Epithelial cell of esophagus (primary cell): ENCODE results near the gene FBXO5.
A peak's percentile ranks its signal among the peaks of the same experiment; 100 is the strongest.

ENCODE experiments used
- DNase-seq: peaks from one replicate; pipeline ENCODE4 v3.0.0; 2010; ENCODE audit warnings: low read depth
- H3K4me3 ChIP-seq: 2 replicates; pipeline ENCODE4 v1.5.1; 2011; ENCODE audit warnings: mild to moderate bottlenecking, low read length, control low read depth
- CTCF ChIP-seq: IDR thresholded peaks from 2 replicates; pipeline ENCODE4 v1.5.1; 2011; ENCODE audit warnings: low read depth, mild to moderate bottlenecking, low read length, control low read depth, inconsistent platforms; ENCODE audit not compliant: insufficient read depth; ENCODE audit errors: missing control alignments

The FBXO5 gene

GRCh38 chr6:152982904-152983636, at the start of gene FBXO5:
TSS of gene FBXO5 (minus strand) at chr6:152983041. CDS start at chr6:152982959, 82 bp downstream.
- H3K4me3 ChIP-seq, result peak within 1 kb of the TSS; percentile 79
- TF ChIP-seq CTCF, result no peak
- DNase-seq, result peak; percentile 99

GRCh38 chr6:153032255-153032882, 49.5 kb upstream of the FBXO5 start:
- peak; percentile 65 for DNase-seq
- no peak overlapping the region for H3K4me3 ChIP-seq
- peak; percentile 14 for TF ChIP-seq CTCF

GRCh38 chr6:153031335-153031955, 48.6 kb upstream of the FBXO5 start:
- TF ChIP-seq CTCF, result no peak
- H3K4me3 ChIP-seq, result no peak overlapping the region
- DNase-seq, result peak; percentile 85

GRCh38 chr6:153028963-153029362, 46.1 kb upstream of the FBXO5 start:
- no peak for TF ChIP-seq CTCF
- no peak overlapping the region for H3K4me3 ChIP-seq
- no peak for DNase-seq

- H3K4me3 ChIP-seq, result no peak overlapping the region
- no peak for TF ChIP-seq CTCF
- no peak for DNase-seq
Observed at GRCh38 chr6:153028286-153028685, 45.4 kb upstream of the FBXO5 start.

GRCh38 chr6:153027480-153027879, 44.6 kb upstream of the FBXO5 start:
- no peak for DNase-seq
- no peak for TF ChIP-seq CTCF
- no peak overlapping the region for H3K4me3 ChIP-seq

GRCh38 chr6:153024709-153025017, 41.8 kb upstream of the FBXO5 start:
- H3K4me3 ChIP-seq, result no peak overlapping the region
- DNase-seq, result no peak
- no peak for TF ChIP-seq CTCF
